Right cardiac atrium (tissue), 5 donors: ENCODE results near the gene IFI27L2. TPM values are rescaled to one million over a fixed set of nuclear protein-coding genes. Genes with fewer than 3 reads are reported as not detected.

Source experiments
- ATAC-seq, 2 donors: fragments of 200-7000 bp; cut with Tn5 transposase; one replicate each; pipeline versions ENCODE4 v1.8.0 to v1.9.1; 2020; ENCODE audit warnings: moderate library complexity in 2 of 2, mild to moderate bottlenecking in 1 of 2
- DNase-seq, 3 donors: peaks; one replicate each; pipeline ENCODE4 v3.0.0-alpha.2; 2020
- H3K27ac ChIP-seq: one replicate; pipeline ENCODE4 v1.5.1; 2013; ENCODE audit warnings: mild to moderate bottlenecking, low read length, control low read depth, moderate library complexity
- H3K27me3 ChIP-seq: one replicate; pipeline ENCODE4 v1.6.1; 2013; ENCODE audit not compliant: control insufficient read depth, insufficient read depth
- H3K4me1 ChIP-seq: one replicate; pipeline ENCODE4 v1.6.1; 2013; ENCODE audit warnings: low read length; ENCODE audit not compliant: control insufficient read depth, insufficient read depth
- H3K4me3 ChIP-seq: one replicate; pipeline ENCODE4 v1.5.1; 2013; ENCODE audit warnings: low read length, control low read depth
- H3K9me3 ChIP-seq: one replicate; pipeline ENCODE4 v1.6.1; 2013; ENCODE audit warnings: low read length; ENCODE audit not compliant: control insufficient read depth
- WGBS: extraction: QIAGEN DNeasy Blood & Tissue Kit; methylation state at CpG from one replicate; pipeline ENCODE4 v1.1.7; 2013; 5-methylcytosine and 5-hydroxymethylcytosine counted together
- intact Hi-C, 4 donors: fragments of 100-400 bp; cut with DNase I; formaldehyde crosslinking; loops; one replicate each; pipeline versions ENCODE4 v1.11.0 to v1.14.0; 2022 to 2023
- polyA plus RNA-seq: library from polyadenylated mRNA; stranded (reverse); fragments of 200-250 nt; gene quantifications from one replicate; pipeline ENCODE4 v1.2.3, GENCODE V29; 2013
- total RNA-seq, 4 donors: library from RNA; stranded (reverse); fragmentation: NEBNext Ultra II Directional; extraction: Animal tissue kit (Norgen Biotek cat#: 25700); gene quantifications; one replicate each; pipeline ENCODE4 v1.2.1, GENCODE V29; 2021
- donor health status: healthy with polysubstance abuse.
- donor health status: DM: no; HTN: yes; CAD: no.
- donor health status: DM: no; HTN: no; CAD: no.
- donor health status: DM: no; HTN: yes; CAD: no; lungs with severe emphysema.
- donor health status: DM: yes; HTN: yes; CAD: no.

Gene IFI27L2
- total and polyA plus RNA-seq, 5 donors, result 63.3 to 104 (median 67.0) TPM

DNA sequence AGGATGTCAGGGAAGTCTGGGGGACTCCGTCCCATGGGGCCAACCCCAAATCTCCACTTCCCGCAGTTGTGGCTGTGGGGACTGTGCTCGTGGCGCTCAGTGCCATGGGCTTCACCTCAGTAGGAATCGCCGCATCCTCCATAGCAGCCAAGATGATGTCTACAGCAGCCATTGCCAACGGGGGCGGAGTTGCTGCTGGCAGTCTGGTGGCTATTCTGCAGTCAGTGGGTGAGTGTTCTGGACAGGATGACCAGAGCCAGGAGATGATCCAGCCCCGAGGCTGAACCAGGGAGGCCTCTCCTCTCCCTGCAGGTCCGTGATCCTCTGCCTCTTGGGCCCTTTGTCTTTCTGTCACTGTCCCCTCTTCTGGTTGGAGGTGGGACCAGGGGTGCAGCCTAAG, 27.7 kb downstream of the IFI27L2 start:
- intact Hi-C loops, result no loop called here
- 83% methylated on average over 10 of the region's 10 CpGs for WGBS
- Histone ChIP-seq H3K4me3 (no peak overlapping the region), H3K4me1 (no peaks in the 10 kb centered on the region), H3K27me3 (no peaks in the 10 kb centered on the region), H3K9me3 (no peaks in the 10 kb centered on the region), H3K27ac (no peak overlapping the region)
- DNase-seq, result peak in 2 of 3 donors; percentile 60 to 64
- ATAC-seq, result peak in 1 of 2 donors; percentile 37

DNA sequence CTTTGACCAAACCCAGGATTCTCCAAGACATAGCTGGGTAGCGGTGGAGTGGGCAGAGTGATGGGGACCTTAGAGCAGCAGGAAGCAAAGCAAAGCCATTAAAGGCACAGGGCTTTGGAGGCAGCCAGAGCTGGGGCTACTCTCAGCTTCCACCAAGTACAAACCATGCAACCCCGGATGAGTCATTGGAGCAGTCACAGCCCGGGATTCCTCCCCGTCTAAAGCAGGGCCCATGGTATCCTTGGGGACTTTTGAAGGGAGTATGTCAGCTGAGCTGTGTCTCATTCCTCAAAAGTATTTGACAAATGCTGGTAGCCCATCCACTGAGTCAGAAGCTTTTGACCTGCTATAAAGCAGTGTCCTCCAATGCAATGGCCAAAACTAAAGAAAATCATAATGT, 28.6 kb downstream of the IFI27L2 start:
- Histone ChIP-seq H3K27me3 (no peaks in the 10 kb centered on the region), H3K4me1 (no peaks in the 10 kb centered on the region), H3K9me3 (no peaks in the 10 kb centered on the region), H3K27ac (no peak overlapping the region), H3K4me3 (no peak overlapping the region)
- no peak for DNase-seq
- ATAC-seq, result peak in 1 of 2 donors; percentile 39
- 75% methylated on average over 4 of the region's 4 CpGs for WGBS
- intact Hi-C loops, result no loop called here

GRCh38 chr14:94099006-94099405, 30.4 kb downstream of the IFI27L2 start:
- no peak for ATAC-seq
- Histone ChIP-seq H3K4me1 (no peaks in the 10 kb centered on the region), H3K4me3 (no peak overlapping the region), H3K27me3 (no peaks in the 10 kb centered on the region), H3K9me3 (no peaks in the 10 kb centered on the region), H3K27ac (no peak overlapping the region)
- WGBS, result 83% methylated on average over 6 of the region's 6 CpGs
- intact Hi-C loops, result no loop called here
- no peak for DNase-seq

- intact Hi-C loops, result no loop called here
- Histone ChIP-seq H3K9me3 (no peaks in the 10 kb centered on the region), H3K27me3 (no peaks in the 10 kb centered on the region), H3K4me3 (no peak overlapping the region), H3K4me1 (no peaks in the 10 kb centered on the region), H3K27ac (no peak overlapping the region)
- WGBS, result 63% methylated on average over 10 of the region's 10 CpGs
- no peak for DNase-seq
- no peak for ATAC-seq
Measured at GRCh38 chr14:94098326-94098992, 30.9 kb downstream of the IFI27L2 start.

GRCh38 chr14:94097091-94097490, 32.3 kb downstream of the IFI27L2 start:
- intact Hi-C loops, result no loop called here
- no peaks in the 10 kb centered on the region for H3K4me1 ChIP-seq
- no peaks in the 10 kb centered on the region for H3K27me3 ChIP-seq
- no peak for DNase-seq
- H3K4me3 ChIP-seq, result no peak overlapping the region
- 94% methylated on average over 4 of the region's 4 CpGs for WGBS
- no peak overlapping the region for H3K27ac ChIP-seq
- H3K9me3 ChIP-seq, result no peaks in the 10 kb centered on the region
- ATAC-seq, result no peak

GRCh38 chr14:94093418-94093817, 36.0 kb downstream of the IFI27L2 start:
- 94% methylated on average over 2 of the region's 2 CpGs for WGBS
- no peaks in the 10 kb centered on the region for H3K27me3 ChIP-seq

GRCh38 chr14:94089479-94089878, 39.9 kb downstream of the IFI27L2 start:
- H3K27ac ChIP-seq, result no peak overlapping the region
- H3K9me3 ChIP-seq, result no peaks in the 10 kb centered on the region
- H3K27me3 ChIP-seq, result no peaks in the 10 kb centered on the region
- no peak for ATAC-seq
- H3K4me3 ChIP-seq, result no peak overlapping the region
- WGBS, result 84% methylated on average over 4 of the region's 4 CpGs
- H3K4me1 ChIP-seq, result peaks cover 1% of the 10 kb centered on the region
- no peak for DNase-seq
- intact Hi-C loops, result no loop called here

More at GRCh38 chr14:94093418-94093817, 36.0 kb downstream of the IFI27L2 start:
- Histone ChIP-seq H3K4me3 (no peak overlapping the region), H3K27ac (no peak overlapping the region), H3K9me3 (no peaks in the 10 kb centered on the region), H3K4me1 (no peaks in the 10 kb centered on the region)
- DNase-seq, result no peak
- intact Hi-C loops, result no loop called here
- no peak for ATAC-seq

GRCh38 chr14:94088516-94088915, 40.9 kb downstream of the IFI27L2 start:
- DNase-seq, result no peak
- H3K27me3 ChIP-seq, result no peaks in the 10 kb centered on the region
- no peak for ATAC-seq
- H3K9me3 ChIP-seq, result no peaks in the 10 kb centered on the region
- H3K27ac ChIP-seq, result no peak overlapping the region
- peaks cover 1% of the 10 kb centered on the region for H3K4me1 ChIP-seq
- no peak overlapping the region for H3K4me3 ChIP-seq
- 87% methylated on average over 5 of the region's 5 CpGs for WGBS
- intact Hi-C loops, result no loop called here

GRCh38 chr14:94087891-94088290, 41.5 kb downstream of the IFI27L2 start:
- 71% methylated on average over 4 of the region's 4 CpGs for WGBS
- ATAC-seq (no peak), DNase-seq (no peak)
- intact Hi-C loops, result no loop called here
- Histone ChIP-seq H3K4me1 (peaks cover 1% of the 10 kb centered on the region), H3K9me3 (no peaks in the 10 kb centered on the region), H3K27me3 (no peaks in the 10 kb centered on the region), H3K4me3 (no peak overlapping the region), H3K27ac (no peak overlapping the region)

DNA sequence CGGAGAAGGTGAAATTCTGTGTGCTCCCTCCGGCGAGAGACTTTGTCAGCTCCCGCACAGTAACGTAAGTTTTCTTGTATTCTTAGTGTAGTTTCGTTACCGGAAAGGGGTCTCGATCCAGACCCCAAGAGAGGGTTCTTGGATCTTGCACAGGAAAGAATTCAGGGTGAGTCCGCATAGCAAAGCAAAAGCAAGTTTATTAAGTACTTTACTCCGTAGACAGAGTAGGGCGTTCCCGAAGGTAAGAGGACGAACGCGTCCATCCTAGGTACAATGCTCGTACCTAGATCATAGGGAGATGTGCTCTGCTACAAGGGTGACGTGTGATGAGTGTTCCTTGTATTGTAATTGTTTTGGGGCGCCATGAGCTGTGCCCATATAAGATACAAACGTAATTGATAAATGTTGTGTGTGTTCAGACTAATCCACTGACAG, 48.0 kb downstream of the IFI27L2 start:
- H3K27me3 ChIP-seq, result no peaks in the 10 kb centered on the region
- ATAC-seq, result peak in 1 of 2 donors; percentile 16
- under 1% methylated on average over 19 of the region's 19 CpGs for WGBS
- DNase-seq, result no peak
- H3K27ac ChIP-seq, result no peak overlapping the region
- H3K4me3 ChIP-seq, result peak overlapping the region; percentile 83
- no peaks in the 10 kb centered on the region for H3K9me3 ChIP-seq
- intact Hi-C loops, result no loop called here
- H3K4me1 ChIP-seq, result peaks cover 17% of the 10 kb centered on the region

DNA sequence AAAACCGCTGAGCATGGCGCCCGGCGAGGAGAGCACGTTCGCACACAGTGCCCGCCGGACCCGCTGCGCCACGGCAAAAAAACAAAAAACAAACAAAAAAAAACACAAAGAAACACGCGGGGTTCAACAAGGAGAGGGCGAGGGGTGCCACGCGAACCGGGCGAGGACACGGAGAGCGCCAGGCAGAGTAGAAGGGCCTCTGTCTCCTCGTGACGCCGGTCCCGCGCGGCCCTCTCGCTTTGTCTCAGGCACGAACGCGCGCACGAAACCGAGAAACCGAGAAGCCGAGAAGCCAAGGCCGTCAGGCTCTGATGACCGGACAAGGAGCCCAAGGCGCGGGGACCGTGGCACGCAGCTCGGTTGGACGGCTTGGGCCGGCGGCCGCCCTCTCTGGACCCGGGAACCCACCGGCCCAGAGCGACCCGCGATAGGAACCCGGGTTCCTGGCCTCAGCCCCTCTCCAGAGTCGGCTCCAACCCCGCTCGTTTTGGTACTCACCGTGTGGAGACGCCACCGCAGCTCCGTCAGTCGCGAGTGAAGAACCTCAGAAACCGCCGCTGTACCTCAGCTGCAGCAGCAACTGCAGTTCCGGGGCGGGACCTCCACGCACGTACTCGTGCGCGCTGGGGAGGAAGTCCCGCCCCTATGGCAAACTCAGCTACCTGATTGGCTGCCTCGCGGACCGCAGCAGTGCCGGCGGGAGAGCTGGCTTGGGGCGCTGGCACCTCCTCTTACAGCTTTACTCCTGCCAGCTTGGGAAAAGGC, 48.6 kb downstream of the IFI27L2 start, which contains the start of the genes DDX24 and IFI27L1:
TSS of gene DDX24 (minus strand) at position 582 of the 765 bp plus-strand sequence. CDS start 1,460 bp downstream, outside the sequence.
TSS of gene IFI27L1 (plus strand) at position 690 of the 765 bp plus-strand sequence. CDS start 15,628 bp downstream, outside the sequence.
- Histone ChIP-seq H3K27me3 (no peaks in the 10 kb centered on the region), H3K27ac (peak within 1 kb of the TSS; percentile 80), H3K4me3 (peak within 1 kb of the TSS; percentile 83), H3K9me3 (no peaks in the 10 kb centered on the region), H3K4me1 (peaks cover 17% of the 10 kb centered on the region)
- ATAC-seq (peak; percentile 100), DNase-seq (peak; percentile 97 to 99 (median 99))
- WGBS, result under 1% methylated on average over 77 of the region's 77 CpGs
- intact Hi-C loops, result no loop called here
